Measurements from ENCODE around the gene CCDC178.

The CCDC178 gene

GRCh38 chr18:33115917-33116316 lies 324.6 kb downstream of the CCDC178 start:
- DNase-seq: no peak

DNA sequence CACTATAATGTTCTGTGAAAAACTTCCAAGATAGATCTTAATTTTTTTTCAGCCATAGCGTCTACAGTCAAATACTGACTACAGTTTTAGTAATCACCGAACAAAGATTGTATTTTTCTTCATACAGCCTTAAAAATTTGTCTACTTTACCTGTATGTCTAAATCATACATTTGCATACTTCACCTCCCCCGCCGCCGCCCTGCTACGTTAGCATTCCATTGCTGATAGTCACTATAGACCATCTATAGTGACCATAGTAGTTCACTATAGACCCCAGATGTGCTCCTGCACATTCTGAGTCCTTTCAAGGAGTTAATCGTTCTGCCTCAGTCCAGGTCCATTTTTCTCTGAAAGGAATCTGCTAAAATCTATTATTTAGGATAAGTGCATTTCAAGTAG lies 325.0 kb downstream of the CCDC178 start:
- no peak for DNase-seq

DNA sequence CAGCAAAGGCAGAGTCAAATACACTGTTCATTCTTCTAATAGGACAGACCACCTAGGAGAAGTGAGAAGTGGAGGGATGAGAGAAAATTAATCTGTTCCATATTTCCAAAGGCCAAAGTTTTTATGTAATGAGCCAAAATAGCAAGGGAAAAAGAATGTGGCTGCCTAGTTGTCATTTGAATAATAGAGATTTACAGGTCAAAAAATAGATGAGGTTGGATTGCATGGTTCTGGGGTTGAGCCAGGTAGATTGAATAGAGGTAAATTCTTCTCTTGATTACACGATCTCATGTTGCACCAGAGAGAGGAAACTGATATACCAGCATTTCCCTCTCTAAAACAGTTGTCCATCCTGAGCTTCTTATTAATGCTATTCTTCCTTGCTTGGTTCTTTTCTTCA lies 325.8 kb downstream of the CCDC178 start:
- no peak for DNase-seq

DNA sequence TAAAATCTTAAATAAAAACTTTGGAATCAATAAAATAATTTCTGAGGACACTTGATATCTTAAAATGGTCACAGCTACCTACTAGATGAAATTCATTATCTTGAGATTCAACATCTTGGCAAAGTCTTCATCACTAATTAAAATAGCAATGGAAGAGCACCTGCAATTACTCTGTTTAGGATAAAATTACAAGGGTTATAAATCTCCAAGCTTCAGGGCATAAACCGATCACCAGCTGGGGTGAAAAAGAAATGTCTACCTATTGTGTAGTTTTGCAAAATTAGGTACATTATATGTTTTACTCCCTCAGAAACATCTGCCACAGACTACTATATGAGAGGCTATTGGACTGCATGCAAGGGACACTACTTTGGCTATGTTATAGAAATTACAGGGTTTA lies 327.1 kb downstream of the CCDC178 start:
- DNase-seq: no peak

DNA sequence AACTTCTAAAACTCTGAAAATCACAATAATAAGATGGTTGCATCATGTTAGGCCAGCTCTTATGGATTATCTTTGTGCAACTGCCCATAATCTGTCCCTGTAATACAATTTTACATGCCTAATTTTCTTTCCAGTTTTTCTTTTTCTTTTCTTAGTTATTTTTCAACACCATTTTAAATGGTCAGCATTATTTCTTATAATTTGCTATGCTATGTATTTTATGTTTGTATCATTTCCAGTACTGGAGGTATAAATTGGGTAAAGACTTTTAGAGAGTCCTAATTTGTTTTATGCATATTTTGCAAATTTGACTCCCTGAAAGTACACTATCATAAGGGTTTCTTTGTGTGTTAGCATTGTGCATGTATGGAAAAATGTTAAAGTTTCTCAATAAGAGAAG lies 333.0 kb downstream of the CCDC178 start:
- no peak for DNase-seq

DNA sequence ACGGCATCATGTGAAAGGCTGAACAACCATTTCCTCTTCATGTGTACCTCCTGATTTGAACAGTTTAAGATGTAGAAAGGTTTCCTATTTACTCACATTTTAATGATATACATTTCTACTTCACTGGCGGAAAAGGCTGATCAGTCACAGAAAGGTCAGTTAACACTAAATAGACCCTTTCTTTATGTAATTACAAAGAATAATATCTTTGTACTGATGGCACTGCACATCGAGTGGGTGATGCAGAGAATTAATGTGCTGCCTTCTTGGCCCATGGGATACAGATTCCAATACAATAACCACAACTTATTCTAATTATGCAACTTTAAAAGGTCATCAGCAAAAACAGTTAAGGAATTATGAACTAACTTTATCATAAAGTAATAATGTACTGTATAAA lies 339.2 kb downstream of the CCDC178 start:
- DNase-seq: no peak

- no peak for DNase-seq
Measured at GRCh38 chr18:33099626-33100025, 340.9 kb downstream of the CCDC178 start.

DNA sequence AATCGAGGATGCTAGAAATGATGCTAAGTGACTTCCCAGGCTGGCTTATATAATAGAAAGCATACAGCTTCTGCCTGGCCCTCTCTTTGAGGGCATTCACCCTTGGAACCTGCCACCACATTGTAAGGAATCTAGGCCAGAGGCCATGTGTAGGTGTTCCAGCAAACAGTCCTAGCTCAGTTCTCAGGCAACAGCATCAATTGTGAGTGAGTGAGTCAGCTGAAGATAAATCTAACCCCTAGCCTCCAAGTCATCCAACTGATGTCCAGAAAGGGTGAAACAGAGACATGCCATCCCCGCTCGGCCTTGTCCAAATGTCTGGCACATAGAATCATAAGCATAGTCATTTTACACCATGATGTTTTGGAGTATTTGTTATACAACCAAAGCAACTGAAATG lies 343.4 kb downstream of the CCDC178 start:
- no peak for DNase-seq

DNA sequence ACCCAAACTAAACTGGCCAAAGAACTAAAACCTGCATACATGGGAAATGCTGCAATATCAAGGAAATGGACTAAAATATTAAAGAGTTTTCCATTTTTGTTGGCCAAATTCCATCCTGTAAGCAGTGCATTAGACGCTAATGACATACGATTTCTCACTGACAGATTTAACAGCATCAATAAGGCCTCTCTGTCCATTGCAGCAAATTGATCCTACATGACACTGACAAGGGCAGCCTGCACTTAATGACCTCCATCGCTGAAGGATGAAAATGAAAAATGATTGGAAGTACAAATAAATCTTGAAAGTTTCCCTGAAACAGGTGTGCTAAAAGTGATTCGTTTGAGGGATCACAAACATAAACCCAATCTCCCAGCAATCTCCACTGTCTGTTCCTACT lies 350.1 kb downstream of the CCDC178 start:
- no peak for DNase-seq

DNA sequence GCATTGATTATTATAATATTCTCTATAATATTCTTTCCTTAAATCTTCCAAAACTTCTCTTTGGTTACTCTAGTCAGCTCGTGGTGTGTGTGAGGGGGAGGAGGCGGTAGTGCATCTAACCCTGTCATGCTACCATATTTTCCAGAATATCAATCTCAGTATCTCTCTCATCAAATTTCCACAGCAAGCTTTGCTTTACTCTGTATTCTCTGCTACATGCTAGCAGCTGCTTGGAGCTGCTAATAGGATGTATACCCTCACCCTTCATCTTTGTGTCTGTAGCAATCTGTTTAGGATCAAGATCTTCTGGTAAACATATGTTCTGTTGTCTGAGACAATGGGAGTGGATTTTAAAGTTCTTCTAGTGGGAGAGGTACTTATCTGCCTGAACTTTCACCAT lies 363.9 kb downstream of the CCDC178 start:
- no peak for DNase-seq

DNA sequence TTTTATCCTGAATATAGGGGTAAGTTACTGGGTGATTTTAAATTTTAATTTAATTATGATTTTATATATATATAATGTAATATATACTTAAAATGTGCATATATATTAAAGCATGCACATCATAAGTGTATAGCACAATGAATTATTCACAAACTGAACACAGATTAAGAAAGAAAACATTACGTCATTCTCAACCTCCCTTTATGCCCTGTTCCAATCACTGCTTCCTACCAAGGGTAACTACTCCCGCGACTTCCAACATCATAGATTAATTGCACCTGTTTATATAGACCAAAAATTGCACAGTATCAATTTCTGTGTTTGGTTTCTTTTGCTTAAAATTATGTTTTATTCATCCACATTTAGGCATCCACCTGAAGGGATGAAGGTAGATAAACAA lies 366.4 kb downstream of the CCDC178 start:
- DNase-seq: no peak

- DNase-seq: no peak
Measured at GRCh38 chr18:33062834-33063364, 377.6 kb downstream of the CCDC178 start.

- no peak for DNase-seq
Measured at GRCh38 chr18:33052886-33053285, 387.6 kb downstream of the CCDC178 start.

GRCh38 chr18:33051407-33051806 lies 389.1 kb downstream of the CCDC178 start:
- no peak for DNase-seq

DNA sequence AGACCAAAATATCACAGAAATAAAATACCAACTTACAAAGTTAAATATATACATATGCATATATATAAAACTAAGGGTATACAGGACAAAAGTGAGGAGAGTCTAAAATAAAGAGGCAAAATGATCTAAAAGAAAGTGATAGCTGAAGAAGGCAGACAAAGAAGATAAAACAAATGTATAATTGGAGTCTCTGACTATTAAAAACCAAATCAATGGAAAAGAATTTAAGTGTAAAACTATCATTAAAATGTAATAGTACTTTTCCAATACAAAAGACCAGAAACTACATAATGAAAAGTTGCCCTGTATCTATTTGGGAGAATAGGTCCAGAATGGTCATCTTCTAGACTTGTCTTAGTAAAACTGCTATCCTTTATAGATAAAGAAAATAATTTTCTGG lies 400.3 kb downstream of the CCDC178 start:
- DNase-seq: no peak

DNA sequence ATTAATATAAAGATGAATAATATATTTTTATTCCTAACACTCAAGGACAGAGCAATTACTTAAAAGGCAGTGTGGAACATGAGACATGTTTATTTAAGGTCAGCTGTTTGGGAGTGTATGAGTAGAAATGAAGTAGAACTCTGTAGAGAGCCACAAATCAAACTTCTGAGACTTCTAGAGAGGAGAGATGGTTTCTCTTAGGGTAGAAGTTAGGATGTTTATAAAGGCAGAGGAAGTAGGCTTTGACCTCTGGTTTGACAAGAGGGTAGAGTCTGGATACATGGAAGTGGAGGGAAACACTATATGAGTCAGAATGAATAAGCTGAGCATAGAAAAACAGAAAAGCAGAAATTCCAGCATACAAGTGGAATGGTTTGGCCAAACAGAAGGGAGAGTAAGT lies 405.6 kb downstream of the CCDC178 start:
- no peak for DNase-seq

DNA sequence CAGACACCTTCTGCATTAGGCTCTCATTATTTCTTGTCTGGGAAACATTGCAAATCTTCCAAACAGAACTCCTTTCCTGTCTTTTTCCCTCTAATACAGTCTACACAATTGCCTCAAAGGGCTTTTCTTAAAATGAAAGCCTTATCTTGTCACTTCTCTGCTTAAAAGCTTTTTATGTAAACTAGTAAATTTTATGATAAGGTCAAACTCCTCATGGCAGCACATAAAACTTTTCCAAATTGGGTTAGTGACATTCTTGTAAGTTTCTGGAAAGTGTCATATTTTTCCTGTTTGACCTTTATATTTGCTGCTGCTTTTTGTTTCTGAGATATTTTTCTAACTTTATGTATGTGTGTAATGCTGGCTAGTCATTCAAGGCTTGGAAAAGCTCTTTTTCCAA lies 406.3 kb downstream of the CCDC178 start:
- DNase-seq: no peak

DNA sequence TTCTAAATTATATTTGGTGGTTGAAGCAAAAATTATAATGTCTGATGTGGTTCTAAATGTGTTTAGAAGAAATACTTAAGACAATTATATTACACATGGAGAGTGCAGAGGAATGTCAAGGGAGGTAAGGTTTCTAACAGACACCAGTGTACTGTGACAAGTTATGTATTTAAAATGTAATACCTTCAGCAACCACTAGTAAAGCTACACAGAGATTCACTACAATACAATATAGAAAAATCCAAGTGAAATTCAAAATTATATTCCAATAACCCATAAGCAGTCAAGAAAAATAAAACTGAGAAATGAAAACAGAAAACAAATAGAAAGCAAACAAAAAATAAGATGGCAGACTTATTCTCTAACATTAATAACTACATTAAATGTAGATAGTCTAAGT lies 418.2 kb downstream of the CCDC178 start:
- DNase-seq: no peak

DNA sequence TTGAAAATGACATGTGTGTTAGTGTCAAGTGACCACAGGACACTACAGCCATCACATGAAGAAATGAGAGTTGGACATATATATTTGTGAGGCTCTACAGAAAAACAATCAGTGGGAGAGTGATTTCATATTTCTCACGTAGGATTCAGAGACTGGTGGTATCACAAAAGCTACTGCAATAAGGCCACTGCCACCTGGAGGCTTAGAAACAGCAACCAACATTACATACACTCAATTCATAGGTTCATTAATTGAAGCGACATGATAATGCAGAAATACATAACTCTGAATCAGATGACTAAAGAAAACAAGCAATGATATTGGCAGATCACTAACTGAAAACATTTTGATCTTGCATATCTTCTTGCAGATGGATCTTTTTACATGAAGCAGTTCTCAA lies 419.6 kb downstream of the CCDC178 start:
- DNase-seq: no peak

DNA sequence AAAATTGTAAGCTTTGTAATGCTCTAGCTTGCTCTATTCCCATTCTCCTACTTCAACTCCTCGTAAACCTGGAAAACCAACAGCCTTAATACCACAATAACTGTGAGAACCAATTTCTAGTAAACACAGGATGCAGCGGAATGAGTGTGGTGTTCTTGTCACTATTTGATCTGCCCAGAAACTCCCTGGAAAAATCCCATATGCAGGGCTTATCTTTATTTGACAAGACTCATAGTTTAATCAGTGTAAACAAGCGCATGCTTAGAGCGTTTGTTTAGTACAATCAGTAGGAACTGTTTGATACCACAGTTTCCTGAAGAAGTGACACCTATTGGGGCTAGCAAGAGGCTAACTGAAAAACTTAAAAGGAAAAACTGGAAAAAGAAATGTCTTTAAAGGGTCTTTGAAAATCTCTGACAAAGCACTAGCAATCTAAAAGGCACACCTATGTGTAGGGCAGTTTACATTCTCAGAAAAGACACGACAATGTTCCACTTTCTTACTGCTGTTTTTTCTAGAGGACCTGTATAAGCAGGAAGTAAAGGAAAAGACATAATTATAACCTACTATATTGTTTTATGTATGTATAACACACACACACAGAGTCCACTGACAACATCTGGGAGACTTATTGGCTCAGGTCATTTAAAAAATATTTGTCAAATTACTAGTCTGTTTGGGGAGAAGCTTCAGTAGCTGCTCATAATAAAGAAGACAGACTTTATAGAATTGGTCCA lies 426.3 kb downstream of the CCDC178 start:
- DNase-seq: no peak

- DNase-seq: no peak
Measured at GRCh38 chr18:33010149-33010548, 430.4 kb downstream of the CCDC178 start.

- no peak for DNase-seq
Measured at GRCh38 chr18:32998921-32999320, 441.6 kb downstream of the CCDC178 start.

- DNase-seq: no peak
Measured at GRCh38 chr18:32998285-32998684, 442.2 kb downstream of the CCDC178 start.

- DNase-seq: no peak
Measured at GRCh38 chr18:32983721-32984120, 456.8 kb downstream of the CCDC178 start.

DNA sequence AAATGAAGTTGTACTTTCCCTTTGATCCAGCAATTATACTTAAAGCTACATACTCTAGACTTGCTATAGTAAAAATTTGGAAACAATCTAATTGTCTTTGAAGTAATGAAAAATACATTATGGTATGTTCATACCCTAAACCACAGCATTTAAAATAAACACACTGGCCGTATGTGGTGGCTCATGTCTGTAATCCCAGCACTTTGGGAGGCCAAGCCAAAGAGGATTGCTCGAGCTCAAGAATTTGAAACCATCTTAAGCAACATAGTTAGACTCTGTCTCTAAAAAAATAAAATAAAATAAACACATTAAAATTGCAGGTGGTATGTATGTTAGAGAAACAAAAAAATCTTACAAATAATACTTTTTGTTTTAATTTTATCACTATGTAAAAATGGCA lies 459.6 kb downstream of the CCDC178 start:
- no peak for DNase-seq
